Neuronal stem cell (in vitro differentiated cells): Measurements from ENCODE around the gene CHPF2.

ENCODE experiments used
- DNase-seq: peaks from one replicate; pipeline ENCODE4 v3.0.0-alpha.2; 2013; ENCODE audit warnings: low spot score
- H2AFZ ChIP-seq: one replicate; pipeline ENCODE4 v1.6.1; 2013; ENCODE audit warnings: mild to moderate bottlenecking, low read length, inconsistent platforms
- H2AK5ac ChIP-seq: 2 replicates; pipeline ENCODE4 v1.6.1; 2013; ENCODE audit warnings: low read depth, mild to moderate bottlenecking, inconsistent platforms, low read length, moderate library complexity, mixed read lengths
- H2BK120ac ChIP-seq: 2 replicates; pipeline ENCODE4 v1.6.1; 2013; ENCODE audit warnings: low read depth, mild to moderate bottlenecking, inconsistent platforms, low read length, moderate library complexity, mixed read lengths
- H2BK12ac ChIP-seq: one replicate; pipeline ENCODE4 v1.6.1; 2013; ENCODE audit warnings: low read length, inconsistent platforms
- H2BK15ac ChIP-seq: 2 replicates; pipeline ENCODE4 v1.6.1; 2013; ENCODE audit warnings: mild to moderate bottlenecking, low read length, inconsistent platforms, mixed read lengths
- H2BK5ac ChIP-seq: one replicate; pipeline ENCODE4 v1.6.1; 2013; ENCODE audit warnings: inconsistent platforms, mild to moderate bottlenecking, low read length, moderate library complexity
- H3K14ac ChIP-seq: one replicate; pipeline ENCODE4 v1.6.1; 2013; ENCODE audit warnings: low read length, inconsistent platforms
- H3K18ac ChIP-seq: 2 replicates; pipeline ENCODE4 v1.6.1; 2013; ENCODE audit warnings: low read length, inconsistent platforms
- H3K23ac ChIP-seq: 2 replicates; pipeline ENCODE4 v1.6.1; 2013; ENCODE audit warnings: low read depth, mild to moderate bottlenecking, mixed read lengths, low read length, inconsistent platforms; ENCODE audit not compliant: poor library complexity
- H3K27ac ChIP-seq: replicated peaks from 3 replicates; pipeline ENCODE4 v1.5.1; 2013; ENCODE audit warnings: low read length, inconsistent platforms
- H3K27me3 ChIP-seq, 3 experiments: 2 replicates each; pipeline ENCODE4 v1.6.1; 2013; ENCODE audit warnings: low read length in 3 of 3, mild to moderate bottlenecking in 2 of 3, inconsistent platforms in 1 of 3, low read depth in 1 of 3, mixed read lengths in 1 of 3, moderate library complexity in 1 of 3; ENCODE audit not compliant: control insufficient read depth in 3 of 3, insufficient read depth in 3 of 3
- H3K36me3 ChIP-seq, 2 donors: replicated peaks in 1 of 2; 2 replicates each; pipeline ENCODE4 v1.6.1; 2013; ENCODE audit warnings: low read length in 2 of 2; ENCODE audit not compliant: control insufficient read depth in 2 of 2, insufficient read depth in 2 of 2
- H3K4ac ChIP-seq: 2 replicates; pipeline ENCODE4 v1.6.1; 2013; ENCODE audit warnings: inconsistent platforms, mild to moderate bottlenecking, low read length, moderate library complexity
- H3K4me1 ChIP-seq, 2 donors: 1 replicate in 1 of 2; 2 replicates in 1 of 2; pipeline ENCODE4 v1.6.1; 2013; ENCODE audit warnings: low read length in 2 of 2, low read depth in 1 of 2; ENCODE audit not compliant: control insufficient read depth in 2 of 2, insufficient read depth in 1 of 2
- H3K4me2 ChIP-seq: one replicate; pipeline ENCODE4 v1.6.1; 2013; ENCODE audit warnings: mild to moderate bottlenecking, low read length, inconsistent platforms; ENCODE audit not compliant: insufficient read depth, poor library complexity, severe bottlenecking
- H3K4me3 ChIP-seq, 2 donors: 2 replicates each; pipeline ENCODE4 v1.5.1; 2013; ENCODE audit warnings: low read length in 2 of 2, mild to moderate bottlenecking in 2 of 2, inconsistent platforms in 1 of 2, moderate library complexity in 1 of 2
- H3K79me1 ChIP-seq: one replicate; pipeline ENCODE4 v1.6.1; 2013; ENCODE audit warnings: low read depth, mild to moderate bottlenecking, inconsistent platforms, low read length, moderate library complexity
- H3K9ac ChIP-seq: one replicate; pipeline ENCODE4 v1.6.1; 2013; ENCODE audit warnings: mild to moderate bottlenecking, low read depth, low read length, inconsistent platforms; ENCODE audit not compliant: poor library complexity
- H3K9me3 ChIP-seq, 2 donors: replicated peaks in 1 of 2; 2 replicates each; pipeline versions ENCODE3 to v1.6.1; 2013; ENCODE audit warnings: low read length in 2 of 2, mild to moderate bottlenecking in 2 of 2, inconsistent platforms in 1 of 2, low read depth in 1 of 2, mixed read lengths in 1 of 2, moderate library complexity in 1 of 2; ENCODE audit not compliant: control insufficient read depth in 2 of 2, insufficient read depth in 1 of 2
- H4K8ac ChIP-seq: one replicate; pipeline ENCODE4 v1.6.1; 2013; ENCODE audit warnings: low read depth, mild to moderate bottlenecking, inconsistent platforms, low read length, moderate library complexity
- H4K91ac ChIP-seq: one replicate; pipeline ENCODE4 v1.6.1; 2013; ENCODE audit warnings: low read length, low read depth, mild to moderate bottlenecking, inconsistent platforms; ENCODE audit not compliant: poor library complexity
- WGBS, 2 donors: extraction: QIAGEN DNeasy Blood & Tissue Kit; methylation state at CpG; one replicate each; pipeline ENCODE4 v1.1.7; 2013; ENCODE audit warnings: missing lambda C conversion rate in 2 of 2, mixed read lengths in 1 of 2; ENCODE audit not compliant: insufficient read length in 2 of 2, insufficient replicate concordance in 1 of 2; ENCODE audit errors: extremely low coverage in 2 of 2; 5-methylcytosine and 5-hydroxymethylcytosine counted together

Gene CHPF2

GRCh38 chr7:151282111-151282510, 49.8 kb downstream of the CHPF2 start:
- WGBS, 2 donors: no CpG with 5 or more reads among the region's 8 CpGs
- H2BK12ac ChIP-seq: peak overlapping the region; percentile 4
- peaks cover 0 to 46% (median 7%) of the 10 kb centered on the region in 3 experiments for H3K27me3 ChIP-seq
- H3K4me3 ChIP-seq: no peak overlapping the region
- peaks cover 0 to 3% of the 10 kb centered on the region in 2 donors for H3K4me1 ChIP-seq
- H2BK15ac ChIP-seq: no peak overlapping the region
- no peak overlapping the region for H3K27ac ChIP-seq
- H2AFZ ChIP-seq: no peak overlapping the region
- no peak overlapping the region for H3K4me2 ChIP-seq
- no peak overlapping the region for H2BK5ac ChIP-seq
- H4K91ac ChIP-seq: no peak overlapping the region
- no peak overlapping the region for H3K18ac ChIP-seq
- H3K9ac ChIP-seq: peak overlapping the region; percentile 7
- peaks cover 2% of the 10 kb centered on the region for H3K79me1 ChIP-seq
- no peak overlapping the region for H4K8ac ChIP-seq
- H3K9me3 ChIP-seq: peaks cover 0 to 1% of the 10 kb centered on the region in 2 donors
- H2AK5ac ChIP-seq: peak overlapping the region; percentile 8
- H3K36me3 ChIP-seq: no peaks in the 10 kb centered on the region
- no peak for DNase-seq
- H3K14ac ChIP-seq: no peak overlapping the region
- no peak overlapping the region for H3K23ac ChIP-seq
- no peak overlapping the region for H2BK120ac ChIP-seq
- no peak overlapping the region for H3K4ac ChIP-seq

- H2AK5ac ChIP-seq: no peak overlapping the region
- H3K4ac ChIP-seq: no peak overlapping the region
- no peak overlapping the region for H2BK15ac ChIP-seq
- no peak overlapping the region for H3K9ac ChIP-seq
- no peak overlapping the region for H3K23ac ChIP-seq
- H2BK5ac ChIP-seq: no peak overlapping the region
- no peak overlapping the region for H2BK120ac ChIP-seq
- H3K4me3 ChIP-seq: no peak overlapping the region
- no peak overlapping the region for H4K8ac ChIP-seq
- peaks cover 0 to 45% (median 0%) of the 10 kb centered on the region in 3 experiments for H3K27me3 ChIP-seq
- H4K91ac ChIP-seq: no peak overlapping the region
- WGBS, 2 donors: no CpG with 5 or more reads among the region's 2 CpGs
- H2BK12ac ChIP-seq: no peak overlapping the region
- H3K36me3 ChIP-seq: no peaks in the 10 kb centered on the region
- no peak overlapping the region for H3K14ac ChIP-seq
- H3K79me1 ChIP-seq: no peaks in the 10 kb centered on the region
- no peaks in the 10 kb centered on the region for H3K4me1 ChIP-seq
- H3K9me3 ChIP-seq: peaks cover 0 to 1% of the 10 kb centered on the region in 2 donors
- H3K18ac ChIP-seq: no peak overlapping the region
- no peak overlapping the region for H3K4me2 ChIP-seq
- no peak overlapping the region for H2AFZ ChIP-seq
- DNase-seq: no peak
- no peak overlapping the region for H3K27ac ChIP-seq
These were observed 51.0 kb downstream of the CHPF2 start for GRCh38 chr7:151283302-151283701.

GRCh38 chr7:151286148-151286547, 53.9 kb downstream of the CHPF2 start:
- no peak overlapping the region for H3K9ac ChIP-seq
- DNase-seq: no peak

More at GRCh38 chr7:151286148-151286547, 53.9 kb downstream of the CHPF2 start:
- H3K36me3 ChIP-seq: no peaks in the 10 kb centered on the region
- H2AK5ac ChIP-seq: no peak overlapping the region
- no peak overlapping the region for H2BK15ac ChIP-seq
- H4K91ac ChIP-seq: no peak overlapping the region
- WGBS, 2 donors: no CpG with 5 or more reads among the region's 2 CpGs
- H2BK5ac ChIP-seq: no peak overlapping the region
- H3K27ac ChIP-seq: no peak overlapping the region
- H2BK12ac ChIP-seq: no peak overlapping the region
- no peak overlapping the region for H3K14ac ChIP-seq
- peaks cover 0 to 1% of the 10 kb centered on the region in 2 donors for H3K9me3 ChIP-seq
- H3K4me2 ChIP-seq: no peak overlapping the region
- peaks cover 0 to 26% (median 0%) of the 10 kb centered on the region in 3 experiments for H3K27me3 ChIP-seq
- no peak overlapping the region for H2AFZ ChIP-seq
- H3K4ac ChIP-seq: no peak overlapping the region
- H2BK120ac ChIP-seq: no peak overlapping the region
- no peak overlapping the region for H3K18ac ChIP-seq
- H3K79me1 ChIP-seq: no peaks in the 10 kb centered on the region
- H3K4me3 ChIP-seq: no peak overlapping the region
- no peak overlapping the region for H4K8ac ChIP-seq
- no peak overlapping the region for H3K23ac ChIP-seq
- H3K4me1 ChIP-seq: no peaks in the 10 kb centered on the region
